Peyer's patch (tissue), 4 donors: ENCODE measurements around the gene KCNC3. TPM values are rescaled to one million over a fixed set of nuclear protein-coding genes. Genes with fewer than 3 reads are reported as not detected.

ENCODE experiments used
- DNase-seq, 3 donors: peaks; one replicate each; pipeline ENCODE4 v3.0.0-alpha.2; 2017 to 2019
- H3K27ac ChIP-seq, 4 donors: fragments of 200-600 bp; sonication (generic); one replicate each; pipeline ENCODE4 v1.5.1; 2016 to 2019
- H3K27me3 ChIP-seq, 2 donors: fragments of 200-600 bp; sonication (generic); one replicate each; pipeline ENCODE4 v1.5.1; 2019
- H3K36me3 ChIP-seq, 3 donors: fragments of 200-600 bp; sonication (generic); one replicate each; pipeline ENCODE4 v1.5.1; 2016 to 2019
- H3K4me1 ChIP-seq, 4 donors: fragments of 200-600 bp; sonication (generic); one replicate each; pipeline ENCODE4 v1.5.1; 2016 to 2019
- H3K4me3 ChIP-seq, 4 donors: fragments of 200-600 bp; sonication (generic); 1 replicate in 3 of 4; 2 replicates in 1 of 4; pipeline ENCODE4 v1.5.1; 2016 to 2019; ENCODE audit warnings: mild to moderate bottlenecking in 1 of 4
- H3K9me3 ChIP-seq, 4 donors: fragments of 200-600 bp; sonication (generic); one replicate each; pipeline ENCODE4 v1.5.1; 2016 to 2019; ENCODE audit warnings: mild to moderate bottlenecking in 1 of 4
- CTCF ChIP-seq, 6 experiments: fragments of 450-650 bp in 4 of 6; fragments of 200-600 bp in 2 of 6; sonication (generic) in 1 of 6; IDR thresholded peaks; one replicate each; pipeline ENCODE4 v1.5.1; 2017 to 2019; ENCODE audit warnings: antibody characterized with exemption in 6 of 6, mild to moderate bottlenecking in 3 of 6, moderate library complexity in 1 of 6
- POLR2A ChIP-seq, 2 donors: fragments of 450-650 bp; IDR thresholded peaks; one replicate each; pipeline ENCODE4 v1.5.1; 2017; ENCODE audit warnings: antibody characterized with exemption in 2 of 2, mild to moderate bottlenecking in 2 of 2, moderate library complexity in 2 of 2
- total RNA-seq, 4 donors: library from RNA; depleted of rRNA; stranded (reverse); fragments of >200 nt; gene quantifications; one replicate each; pipeline ENCODE4 v1.1.0, GENCODE V29; 2016

The KCNC3 gene
- total RNA-seq, 4 donors from 2014 or later, result 0.18 to 3.3 (median 1.1) TPM

- Histone ChIP-seq H3K27ac (no peak overlapping the region), H3K27me3 (no peaks in the 10 kb centered on the region), H3K9me3 (no peaks in the 10 kb centered on the region), H3K36me3 (peaks cover 0 to 82% (median 0%) of the 10 kb centered on the region in 3 donors), H3K4me1 (no peaks in the 10 kb centered on the region), H3K4me3 (no peak overlapping the region)
- no peak for DNase-seq
- TF ChIP-seq POLR2A (IDR thresholded peaks at IDR 0.05), result no peak
- TF ChIP-seq CTCF (IDR thresholded peaks at IDR 0.05), result no peak
These were observed 63.1 kb downstream of the KCNC3 start for GRCh38 chr19:50266041-50266440.

DNA sequence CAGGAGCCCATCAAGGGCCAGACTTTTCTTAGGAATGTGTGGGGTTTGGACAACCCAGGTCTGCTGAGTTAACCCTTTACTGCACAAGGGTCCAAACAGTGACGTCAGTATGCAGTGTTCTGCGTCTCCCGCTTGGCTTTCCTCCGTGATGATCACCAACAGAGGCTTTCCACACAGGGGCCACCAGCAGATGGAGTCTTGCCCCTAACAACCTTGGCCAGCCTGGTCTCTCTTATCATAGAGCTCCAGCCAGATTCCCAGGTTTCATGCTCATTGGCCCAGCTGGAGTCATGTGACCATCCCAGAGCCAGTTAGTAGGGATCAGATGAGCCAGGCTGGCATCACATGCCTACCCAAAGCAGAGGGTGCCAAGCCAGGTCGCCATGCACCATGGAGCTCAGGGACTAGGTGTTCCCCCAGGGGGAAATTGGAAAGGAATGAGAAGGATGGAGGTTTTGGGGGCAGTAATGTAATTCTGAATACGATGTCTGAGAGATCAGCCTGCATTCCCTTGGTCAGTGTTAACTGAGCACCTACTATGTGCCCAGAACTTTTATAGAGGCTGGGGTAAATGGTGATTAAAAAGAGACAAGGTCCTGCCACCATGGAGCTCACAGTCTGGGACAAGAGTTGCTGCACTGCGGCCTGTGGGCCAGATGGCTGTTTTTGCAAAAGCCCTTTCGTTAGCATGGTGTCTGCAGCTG lies 64.5 kb downstream of the KCNC3 start:
- TF ChIP-seq CTCF (IDR thresholded peaks at IDR 0.05) (no peak), POLR2A (IDR thresholded peaks at IDR 0.05) (no peak)
- Histone ChIP-seq H3K9me3 (no peaks in the 10 kb centered on the region), H3K27me3 (no peaks in the 10 kb centered on the region), H3K4me3 (no peak overlapping the region), H3K4me1 (no peaks in the 10 kb centered on the region), H3K27ac (no peak overlapping the region), H3K36me3 (peaks cover 0 to 76% (median 0%) of the 10 kb centered on the region in 3 donors)
- DNase-seq, result no peak

- no peak for TF ChIP-seq POLR2A (IDR thresholded peaks at IDR 0.05)
- TF ChIP-seq CTCF (IDR thresholded peaks at IDR 0.05), result no peak
- H3K9me3 ChIP-seq, result no peaks in the 10 kb centered on the region
- H3K4me3 ChIP-seq, result no peak overlapping the region
- no peak overlapping the region for H3K27ac ChIP-seq
- no peaks in the 10 kb centered on the region for H3K27me3 ChIP-seq
- peaks cover 0 to 74% (median 0%) of the 10 kb centered on the region in 3 donors for H3K36me3 ChIP-seq
- DNase-seq, result no peak
- no peaks in the 10 kb centered on the region for H3K4me1 ChIP-seq
These were observed 66.0 kb downstream of the KCNC3 start for GRCh38 chr19:50263176-50263575.

Other genes starting within 250 kb of the KCNC3 start
- not detected for gene IZUMO2, start 166.1 kb downstream of the KCNC3 start, total RNA-seq
- 100 to 1,000 TPM; 139 to 475 (median 333) TPM for gene MYH14, start 125.8 kb downstream of the KCNC3 start, total RNA-seq
- 10 to 100 TPM in 1 of 4 donors, 1 to 10 TPM in 3; 4.9 to 12.4 (median 8.2) TPM for gene NAPSA, start 36.3 kb upstream of the KCNC3 start, total RNA-seq
- 100 to 1,000 TPM in 2 of 4 donors, 10 to 100 TPM in 2; 76.7 to 102 (median 98.9) TPM for gene NR1H2, start 47.1 kb upstream of the KCNC3 start, total RNA-seq
- 10 to 100 TPM; 14.9 to 90.0 (median 27.3) TPM for gene POLD1, start 55.0 kb upstream of the KCNC3 start, total RNA-seq
- gene SPIB, start 89.6 kb upstream of the KCNC3 start, total RNA-seq, result 10 to 100 TPM; 20.3 to 62.7 (median 24.4) TPM
- gene MYBPC2, start 103.5 kb upstream of the KCNC3 start, total RNA-seq, result not detected
- gene EMC10, start 147.1 kb upstream of the KCNC3 start, total RNA-seq, result 100 to 1,000 TPM in 3 of 4 donors, 10 to 100 TPM in 1; 63.5 to 134 (median 117) TPM
- 1 to 10 TPM in 2 of 4 donors, not detected in 2; 2.0 to 2.5 TPM for gene GARIN5A, start 147.5 kb upstream of the KCNC3 start, total RNA-seq
- gene JOSD2, start 181.8 kb upstream of the KCNC3 start, total RNA-seq, result 10 to 100 TPM; 10.7 to 41.3 (median 26.6) TPM
- gene ASPDH, start 184.5 kb upstream of the KCNC3 start, total RNA-seq, result 10 to 100 TPM in 1 of 4 donors, 1 to 10 TPM in 2, not detected in 1; 1.6 to 31.9 (median 4.5) TPM
- gene LRRC4B, start 239.1 kb upstream of the KCNC3 start, total RNA-seq, result 1 to 10 TPM in 2 of 4 donors, under 1 TPM in 2; 0.35 to 2.0 (median 1.4) TPM